Rectal smooth muscle tissue (tissue), 1 donor: ENCODE results near the gene LRRC10.

Experiments
- H3K27ac ChIP-seq: one replicate; pipeline ENCODE4 v1.7.0; 2013; ENCODE audit warnings: low read depth, low read length, inconsistent platforms
- H3K27me3 ChIP-seq: one replicate; pipeline ENCODE4 v1.7.0; 2013; ENCODE audit warnings: low read length; ENCODE audit not compliant: control insufficient read depth, insufficient read depth
- H3K36me3 ChIP-seq: one replicate; pipeline ENCODE4 v1.7.0; 2013; ENCODE audit warnings: low read length; ENCODE audit not compliant: control insufficient read depth, insufficient read depth
- H3K4me1 ChIP-seq: one replicate; pipeline ENCODE4 v1.7.0; 2013; ENCODE audit warnings: low read length; ENCODE audit not compliant: control insufficient read depth, insufficient read depth
- H3K4me3 ChIP-seq: one replicate; pipeline ENCODE4 v1.7.0; 2013; ENCODE audit warnings: low read length
- H3K9ac ChIP-seq: one replicate; pipeline ENCODE4 v1.7.0; 2013; ENCODE audit warnings: low read length

The LRRC10 gene

DNA sequence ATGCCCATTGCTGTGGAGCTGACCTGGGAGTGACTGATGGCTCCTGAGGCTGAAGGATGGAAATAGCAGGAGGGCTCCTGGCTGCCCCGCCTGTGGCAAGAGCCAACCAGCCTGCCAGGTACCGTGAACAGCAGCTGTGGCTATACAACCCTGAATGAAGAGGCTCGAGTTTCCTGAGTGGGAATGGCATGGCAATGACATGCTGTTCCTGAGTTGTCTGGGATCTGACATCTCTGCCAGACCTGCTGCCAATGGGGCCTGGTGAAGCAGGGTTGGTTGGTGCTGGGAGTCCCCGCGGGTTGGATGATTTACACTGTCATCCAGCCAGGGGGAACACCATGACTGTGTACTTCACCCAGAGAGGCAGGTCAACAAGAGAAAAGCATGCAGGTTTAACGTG is 31.8 kb upstream of the LRRC10 start:
- H3K27ac ChIP-seq, result no peak overlapping the region
- no peaks in the 10 kb centered on the region for H3K36me3 ChIP-seq
- H3K27me3 ChIP-seq, result no peaks in the 10 kb centered on the region
- H3K9ac ChIP-seq, result no peak overlapping the region
- H3K4me1 ChIP-seq, result no peaks in the 10 kb centered on the region
- no peak overlapping the region for H3K4me3 ChIP-seq

DNA sequence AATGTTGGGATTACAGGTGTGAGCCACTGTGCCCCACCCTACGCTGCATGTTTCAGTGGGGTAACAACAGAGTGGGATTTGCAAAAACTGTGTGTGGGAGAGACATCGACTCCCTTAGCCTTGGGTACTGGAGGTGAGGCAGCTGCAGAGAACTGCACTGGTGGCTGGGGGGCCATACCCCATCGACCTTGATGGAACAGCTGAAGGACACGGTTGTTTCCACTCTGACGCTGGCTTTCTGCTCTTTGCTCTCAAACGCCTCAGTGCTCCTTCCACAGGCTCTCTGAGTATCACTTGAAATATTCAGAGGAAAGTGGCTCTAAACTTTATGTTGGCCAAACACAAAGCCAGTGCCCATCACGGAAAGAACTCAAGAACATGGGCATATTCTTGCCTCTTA is 30.8 kb upstream of the LRRC10 start:
- no peaks in the 10 kb centered on the region for H3K36me3 ChIP-seq
- no peak overlapping the region for H3K4me3 ChIP-seq
- H3K27ac ChIP-seq, result no peak overlapping the region
- no peak overlapping the region for H3K9ac ChIP-seq
- H3K4me1 ChIP-seq, result no peaks in the 10 kb centered on the region
- no peaks in the 10 kb centered on the region for H3K27me3 ChIP-seq

DNA sequence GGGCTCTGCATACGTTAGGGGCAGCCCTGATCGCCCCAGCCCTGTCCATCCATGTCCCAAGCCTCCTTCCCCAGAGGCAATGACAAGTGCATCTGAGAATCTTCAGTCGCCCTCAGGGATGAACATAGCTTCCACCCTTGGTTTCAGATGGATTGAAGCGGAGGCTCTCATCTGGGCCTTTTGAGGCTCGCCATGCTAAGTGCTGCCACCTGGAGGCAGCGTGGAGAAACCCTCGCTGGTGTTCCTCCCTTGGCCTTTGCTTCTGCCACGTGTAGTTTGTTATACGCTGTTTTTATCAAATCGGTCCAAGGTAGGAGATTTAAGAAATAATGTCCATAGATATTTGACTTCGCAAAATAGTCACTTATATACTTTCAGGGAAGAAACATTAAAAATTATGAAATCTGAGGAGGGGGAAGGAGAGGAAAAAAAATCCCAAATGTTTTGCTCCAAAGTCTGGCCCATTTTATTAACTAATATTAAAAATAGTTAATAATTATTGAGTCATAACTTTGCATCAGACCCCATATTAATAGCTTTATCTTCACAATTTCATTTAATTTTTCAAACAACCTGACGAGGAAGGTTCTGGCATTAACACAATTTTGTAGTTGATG is 28.8 kb upstream of the LRRC10 start:
- no peaks in the 10 kb centered on the region for H3K27me3 ChIP-seq
- H3K4me3 ChIP-seq, result no peak overlapping the region
- H3K36me3 ChIP-seq, result no peaks in the 10 kb centered on the region
- no peak overlapping the region for H3K27ac ChIP-seq
- no peak overlapping the region for H3K9ac ChIP-seq
- no peaks in the 10 kb centered on the region for H3K4me1 ChIP-seq

DNA sequence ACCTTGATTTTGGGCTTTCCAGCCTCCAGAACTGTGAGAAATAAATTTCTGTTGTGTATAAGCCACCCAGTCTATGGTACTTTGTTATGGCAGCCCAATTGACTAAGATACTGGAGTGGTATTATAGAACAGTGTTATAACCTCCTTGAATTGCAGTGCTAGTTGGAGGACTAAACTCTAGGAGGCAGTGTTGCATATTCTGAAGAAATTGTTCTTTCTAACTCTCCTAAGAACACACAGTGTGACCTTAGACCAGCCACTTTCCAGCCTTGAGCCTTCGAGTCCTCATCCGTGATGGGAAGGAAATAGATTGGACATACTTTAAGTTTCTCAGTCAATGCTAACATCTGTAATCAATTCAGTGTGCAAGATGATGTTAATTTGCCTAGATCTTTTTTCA is 22.4 kb upstream of the LRRC10 start:
- Histone ChIP-seq H3K36me3 (no peaks in the 10 kb centered on the region), H3K9ac (no peak overlapping the region), H3K27me3 (no peaks in the 10 kb centered on the region), H3K27ac (no peak overlapping the region), H3K4me3 (no peak overlapping the region), H3K4me1 (no peaks in the 10 kb centered on the region)

DNA sequence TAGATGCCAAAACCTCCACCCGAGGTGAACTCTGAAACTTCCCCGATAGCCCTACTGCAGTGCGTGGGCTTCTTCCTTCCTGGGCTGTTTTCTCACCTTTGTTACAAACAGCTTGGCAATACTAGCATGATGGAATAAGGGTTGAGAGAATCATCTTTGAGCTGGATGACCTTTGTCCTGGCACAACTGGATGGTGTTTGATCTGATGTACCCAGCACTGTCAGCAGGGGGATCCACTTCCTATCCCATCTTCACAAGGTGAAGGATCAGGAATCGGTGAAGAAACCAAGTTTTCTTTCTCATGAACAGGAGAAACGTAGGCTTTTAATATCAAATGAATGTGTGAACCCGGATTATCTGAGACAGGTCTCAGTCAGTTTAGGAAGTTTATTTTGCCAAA is 19.5 kb upstream of the LRRC10 start:
- no peaks in the 10 kb centered on the region for H3K36me3 ChIP-seq
- H3K9ac ChIP-seq, result no peak overlapping the region
- H3K27ac ChIP-seq, result no peak overlapping the region
- no peaks in the 10 kb centered on the region for H3K27me3 ChIP-seq
- no peaks in the 10 kb centered on the region for H3K4me1 ChIP-seq
- no peak overlapping the region for H3K4me3 ChIP-seq

DNA sequence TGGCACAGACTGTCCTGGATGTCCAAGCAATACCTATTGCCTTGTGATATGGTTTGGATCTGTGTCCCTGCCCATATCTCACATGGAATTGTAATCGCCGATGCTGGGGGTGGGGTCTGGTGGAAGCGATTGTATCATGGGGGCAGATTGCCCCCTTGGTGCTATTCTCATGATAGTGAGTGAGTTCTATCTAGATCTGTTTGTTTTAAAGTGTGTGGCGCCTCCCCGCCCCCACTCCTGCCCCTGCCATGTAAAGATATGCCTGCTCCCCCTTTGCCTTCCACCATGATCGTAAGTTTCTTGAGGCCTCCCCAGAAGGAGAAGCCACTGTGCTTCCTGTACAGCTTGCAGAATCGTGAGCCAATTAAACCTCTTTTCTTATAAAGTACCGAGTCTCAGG is 16.8 kb upstream of the LRRC10 start:
- Histone ChIP-seq H3K9ac (no peak overlapping the region), H3K27me3 (no peaks in the 10 kb centered on the region), H3K4me1 (no peaks in the 10 kb centered on the region), H3K4me3 (no peak overlapping the region), H3K36me3 (no peaks in the 10 kb centered on the region), H3K27ac (no peak overlapping the region)

DNA sequence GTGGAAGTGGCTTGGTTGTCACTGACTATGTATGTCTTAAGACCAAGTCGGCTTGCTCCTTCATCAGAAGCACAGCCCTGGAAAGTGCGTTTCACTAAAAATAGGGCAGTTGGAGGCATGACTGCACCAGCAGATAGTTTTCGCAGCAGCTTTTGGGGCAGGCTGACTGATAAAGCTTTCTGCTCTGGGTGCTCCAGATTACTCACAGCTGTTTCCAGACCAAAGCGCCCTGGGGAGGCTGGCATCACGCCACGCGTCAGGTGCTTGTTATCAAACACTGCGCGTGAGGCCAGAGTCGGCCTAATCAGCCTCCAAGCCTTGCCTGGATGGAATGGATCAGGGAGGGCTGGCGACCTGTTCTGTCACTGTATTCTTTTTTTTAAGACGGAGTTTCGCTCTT is 13.3 kb upstream of the LRRC10 start:
- no peak overlapping the region for H3K27ac ChIP-seq
- no peaks in the 10 kb centered on the region for H3K4me1 ChIP-seq
- no peaks in the 10 kb centered on the region for H3K36me3 ChIP-seq
- no peak overlapping the region for H3K9ac ChIP-seq
- no peaks in the 10 kb centered on the region for H3K27me3 ChIP-seq
- H3K4me3 ChIP-seq, result no peak overlapping the region

DNA sequence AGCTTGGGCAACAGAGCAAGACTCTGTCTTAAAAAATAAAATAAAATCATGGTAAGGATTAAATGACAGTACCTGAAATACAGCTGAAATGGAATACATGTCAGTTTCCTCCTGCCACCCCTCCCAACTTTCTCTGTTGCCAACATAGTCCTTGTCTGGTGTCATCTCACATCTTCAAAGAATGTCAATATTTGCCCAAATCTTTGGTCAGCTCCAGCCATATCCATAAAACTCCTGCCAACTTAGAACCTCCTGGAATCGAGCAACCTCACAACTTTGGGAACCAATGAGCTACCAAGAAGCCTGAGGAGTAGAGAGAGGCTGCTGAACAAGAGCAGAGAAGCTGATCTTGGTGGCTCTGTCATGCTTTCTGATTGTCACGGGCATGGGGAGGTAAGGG is 10.8 kb upstream of the LRRC10 start:
- H3K27ac ChIP-seq, result no peak overlapping the region
- no peaks in the 10 kb centered on the region for H3K27me3 ChIP-seq
- H3K9ac ChIP-seq, result no peak overlapping the region
- no peaks in the 10 kb centered on the region for H3K36me3 ChIP-seq
- no peak overlapping the region for H3K4me3 ChIP-seq
- H3K4me1 ChIP-seq, result no peaks in the 10 kb centered on the region

DNA sequence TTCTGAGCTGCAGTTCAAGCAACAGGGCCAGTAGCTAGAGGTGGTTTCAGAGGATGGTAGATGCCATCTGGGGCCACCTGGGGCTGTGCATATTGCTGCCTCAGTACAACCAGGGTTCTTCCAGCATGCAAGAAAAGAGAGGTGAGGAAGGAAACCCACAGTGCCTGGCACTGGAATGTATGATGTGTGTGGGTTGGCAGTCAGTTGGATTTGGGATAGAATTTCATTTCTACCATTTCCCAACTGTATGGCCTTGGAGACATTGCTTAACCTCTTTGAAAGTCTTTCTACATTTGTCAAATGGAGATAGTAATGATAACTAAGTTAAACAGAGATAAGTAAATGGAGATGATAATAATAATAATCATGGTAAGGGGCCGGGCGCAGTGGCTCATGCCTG is 10.2 kb upstream of the LRRC10 start:
- Histone ChIP-seq H3K4me1 (no peaks in the 10 kb centered on the region), H3K4me3 (no peak overlapping the region), H3K27me3 (no peaks in the 10 kb centered on the region), H3K36me3 (no peaks in the 10 kb centered on the region), H3K27ac (no peak overlapping the region), H3K9ac (no peak overlapping the region)

DNA sequence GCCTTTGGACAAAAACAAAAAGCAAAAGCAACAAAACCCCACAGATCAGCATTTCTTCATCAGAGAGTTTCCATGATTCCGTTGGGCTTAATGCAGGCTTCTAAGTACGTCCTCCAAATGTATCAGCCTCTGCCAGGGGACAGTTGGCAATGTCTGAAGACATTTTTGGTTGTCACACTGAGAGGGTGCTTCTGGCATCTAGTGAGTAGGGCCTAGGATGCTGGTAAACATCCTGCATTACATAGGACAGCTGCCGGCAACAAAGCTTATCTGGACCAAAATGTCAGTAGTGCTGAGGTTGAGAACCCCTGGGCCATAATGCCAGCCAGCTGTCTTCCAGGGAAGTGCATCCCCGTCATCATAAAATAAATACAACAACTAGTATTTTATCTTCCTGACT is 9.4 kb upstream of the LRRC10 start:
- Histone ChIP-seq H3K9ac (no peak overlapping the region), H3K4me1 (no peaks in the 10 kb centered on the region), H3K4me3 (no peak overlapping the region), H3K27ac (no peak overlapping the region), H3K27me3 (no peaks in the 10 kb centered on the region), H3K36me3 (no peaks in the 10 kb centered on the region)

DNA sequence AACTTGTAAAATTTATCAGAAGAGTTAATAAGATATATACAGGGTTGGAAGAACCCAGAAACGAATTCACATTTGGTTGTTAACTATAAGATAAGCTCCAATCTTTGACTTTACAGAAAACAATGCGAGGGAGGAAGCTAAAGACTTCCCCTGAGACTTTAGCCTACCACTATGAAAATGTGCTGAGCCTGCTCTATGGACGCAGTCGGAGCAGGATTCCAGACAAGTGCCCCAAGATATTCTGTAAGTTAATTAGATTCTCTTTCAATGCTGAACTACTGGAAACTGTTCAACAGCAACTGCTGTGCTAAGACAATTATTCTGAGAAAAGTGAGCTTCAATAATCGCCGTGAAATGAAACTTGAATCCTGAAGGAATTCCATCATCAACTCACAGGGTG is 8.3 kb upstream of the LRRC10 start:
- H3K4me3 ChIP-seq, result no peak overlapping the region
- H3K27me3 ChIP-seq, result no peaks in the 10 kb centered on the region
- no peaks in the 10 kb centered on the region for H3K36me3 ChIP-seq
- H3K9ac ChIP-seq, result no peak overlapping the region
- no peak overlapping the region for H3K27ac ChIP-seq
- H3K4me1 ChIP-seq, result no peaks in the 10 kb centered on the region

DNA sequence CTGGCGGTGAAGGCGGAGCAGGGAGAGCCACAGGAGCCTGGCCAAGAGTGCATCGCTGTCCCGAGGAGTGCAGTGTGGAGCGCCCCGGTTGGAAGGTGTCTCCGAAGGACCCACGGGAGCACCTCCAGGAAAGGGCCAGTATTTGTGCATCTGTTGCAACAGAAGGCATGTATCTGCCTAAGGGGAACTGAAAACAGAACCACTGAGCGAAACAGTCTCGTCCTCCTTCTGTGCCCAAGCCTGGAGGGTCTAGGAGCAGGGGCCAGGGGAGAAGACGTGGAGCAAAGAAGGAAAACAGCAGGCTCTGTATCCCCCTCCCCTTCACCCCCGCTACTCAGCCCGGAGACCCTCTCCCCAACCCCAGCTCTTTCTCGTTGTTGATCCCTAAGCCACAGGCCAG is 5.3 kb upstream of the LRRC10 start:
- H3K27ac ChIP-seq, result no peak overlapping the region
- no peaks in the 10 kb centered on the region for H3K36me3 ChIP-seq
- H3K27me3 ChIP-seq, result no peaks in the 10 kb centered on the region
- no peak overlapping the region for H3K4me3 ChIP-seq
- no peak overlapping the region for H3K9ac ChIP-seq
- no peaks in the 10 kb centered on the region for H3K4me1 ChIP-seq

DNA sequence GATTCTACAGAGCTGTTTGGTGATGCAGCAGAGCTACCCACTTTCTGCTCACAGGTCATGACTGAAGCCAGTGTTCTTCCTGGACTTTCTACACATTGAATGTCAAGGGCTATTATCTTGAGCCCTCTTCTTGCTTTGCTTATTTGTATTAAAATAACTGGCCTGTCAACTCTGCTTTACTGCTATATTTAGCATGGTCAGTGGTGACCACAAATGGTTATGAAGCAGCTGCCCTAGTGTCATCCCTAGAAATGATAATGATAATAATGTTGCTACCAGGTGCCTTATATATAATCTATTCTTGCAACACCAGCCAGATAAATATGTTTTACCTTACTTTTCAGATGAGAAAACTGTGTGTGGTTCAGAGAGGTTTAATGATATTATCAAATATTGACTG is 2.6 kb upstream of the LRRC10 start:
- H3K4me1 ChIP-seq, result no peaks in the 10 kb centered on the region
- no peak overlapping the region for H3K27ac ChIP-seq

More for the DNA sequence above, 2.6 kb upstream of the LRRC10 start:
- Histone ChIP-seq H3K9ac (no peak overlapping the region), H3K27me3 (no peaks in the 10 kb centered on the region), H3K36me3 (no peaks in the 10 kb centered on the region), H3K4me3 (no peak overlapping the region)
